HG02885 (cell line): ENCODE measurements around the gene MIR17HG.
A peak's percentile ranks its signal among the peaks of the same experiment; 100 is the strongest.
"Not testable (repeated sequence)": the region's sequence is repeated elsewhere in the genome, so short reads cannot be mapped to it uniquely, and the experiment has no call there.

ENCODE experiments used
- ATAC-seq: cut with Tn5 transposase; IDR thresholded peaks from one replicate; pipeline ENCODE4 v1.9.1; 2021; ENCODE audit warnings: mild to moderate bottlenecking; ENCODE audit not compliant: unreplicated experiment, poor library complexity

Gene MIR17HG

DNA sequence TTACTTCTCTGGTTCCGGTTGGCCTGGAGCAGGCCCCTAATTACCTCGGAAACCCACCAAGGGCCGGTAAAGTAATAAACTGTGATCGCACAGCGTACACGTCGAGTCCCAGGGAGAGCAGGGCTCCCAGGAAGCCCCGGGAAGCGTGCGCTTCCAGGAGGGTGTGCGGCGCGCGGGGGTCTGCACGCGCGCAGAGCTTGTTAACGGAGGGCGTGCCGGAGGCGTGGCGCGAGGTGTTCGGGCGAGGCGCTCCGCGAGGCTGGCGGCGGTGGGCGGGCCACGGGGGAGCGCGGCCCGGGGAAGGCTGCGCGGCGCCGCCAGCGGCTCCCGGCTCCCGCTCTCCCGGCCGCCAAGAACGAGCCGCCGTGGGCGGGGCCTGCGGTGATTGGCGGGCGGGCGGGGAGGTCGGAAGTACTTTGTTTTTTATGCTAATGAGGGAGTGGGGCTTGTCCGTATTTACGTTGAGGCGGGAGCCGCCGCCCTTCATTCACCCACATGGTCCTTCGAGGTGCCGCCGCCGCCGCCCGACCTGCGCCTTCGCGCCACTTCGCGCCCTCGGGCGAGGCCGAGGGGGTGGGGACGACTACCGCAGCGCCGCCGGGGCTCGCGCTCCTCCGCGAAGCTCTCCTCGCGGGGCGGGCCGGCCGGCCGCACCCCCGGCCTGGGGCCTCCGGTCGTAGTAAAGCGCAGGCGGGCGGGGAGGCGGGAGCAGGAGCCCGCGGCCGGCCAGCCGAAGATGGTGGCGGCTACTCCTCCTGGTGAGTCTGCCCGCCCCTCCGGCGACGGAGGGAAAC lies at the start of gene MIR17HG:
Gene MIR17HG, plus strand, starts transcription at position 486 of the 794 bp plus-strand sequence.
- ATAC-seq, result peak; percentile 59

DNA sequence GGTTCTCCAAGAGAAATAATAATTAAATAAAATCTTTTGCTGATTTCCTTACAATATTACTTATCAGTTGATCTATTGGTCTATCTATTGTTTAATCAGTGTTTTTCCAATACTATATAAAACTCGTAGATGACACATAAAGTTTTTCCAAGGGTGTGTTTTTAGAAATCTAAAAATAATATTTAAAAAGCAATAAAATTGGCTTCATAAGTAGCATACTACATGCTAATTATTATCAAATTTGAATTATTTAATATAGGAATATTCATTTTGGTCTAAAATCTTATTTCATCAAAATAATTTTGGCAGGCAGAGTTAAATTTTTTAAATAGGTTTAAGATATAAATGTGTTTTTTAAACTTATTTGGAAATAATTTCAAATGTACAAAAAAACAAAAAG lies 49.4 kb upstream of the MIR17HG start:
- ATAC-seq, result no peak

DNA sequence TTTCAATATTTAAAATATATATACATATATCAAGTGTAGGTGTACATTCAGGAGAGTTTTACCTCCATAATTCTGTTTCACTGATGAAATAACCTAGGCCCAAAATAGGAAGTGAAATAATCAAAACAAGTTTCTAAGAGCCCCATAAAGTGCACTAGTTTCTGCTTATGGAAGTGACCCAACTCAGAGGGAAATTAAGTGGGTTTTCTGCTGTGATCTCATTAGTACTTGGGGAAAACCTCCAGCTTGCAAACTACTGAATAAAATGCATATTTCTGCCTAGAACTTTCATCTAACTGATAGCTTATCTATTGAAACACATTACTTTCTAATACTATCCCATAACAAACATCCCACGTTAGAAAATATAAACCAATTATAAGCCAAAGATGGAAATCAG lies 45.4 kb upstream of the MIR17HG start:
- ATAC-seq, result peak; percentile 93

DNA sequence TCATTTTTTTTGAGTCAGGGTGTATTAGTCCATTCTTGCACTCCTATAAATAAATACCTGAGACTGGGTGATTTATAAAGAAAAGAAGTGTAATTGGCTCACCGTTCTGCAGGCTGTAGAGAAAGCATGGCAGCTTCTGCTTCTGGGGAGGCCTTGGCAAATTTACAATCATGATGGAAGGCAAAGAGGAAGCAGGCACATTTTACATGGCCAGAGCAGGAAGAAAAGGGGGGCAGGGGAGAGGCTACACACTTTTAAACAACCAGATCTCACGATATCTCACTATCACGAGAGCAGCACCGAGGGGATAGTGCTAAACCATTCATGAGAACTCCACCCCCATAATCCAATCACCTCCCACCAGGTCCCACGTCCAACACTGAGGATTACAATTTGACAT lies 44.5 kb upstream of the MIR17HG start:
- no peak for ATAC-seq

DNA sequence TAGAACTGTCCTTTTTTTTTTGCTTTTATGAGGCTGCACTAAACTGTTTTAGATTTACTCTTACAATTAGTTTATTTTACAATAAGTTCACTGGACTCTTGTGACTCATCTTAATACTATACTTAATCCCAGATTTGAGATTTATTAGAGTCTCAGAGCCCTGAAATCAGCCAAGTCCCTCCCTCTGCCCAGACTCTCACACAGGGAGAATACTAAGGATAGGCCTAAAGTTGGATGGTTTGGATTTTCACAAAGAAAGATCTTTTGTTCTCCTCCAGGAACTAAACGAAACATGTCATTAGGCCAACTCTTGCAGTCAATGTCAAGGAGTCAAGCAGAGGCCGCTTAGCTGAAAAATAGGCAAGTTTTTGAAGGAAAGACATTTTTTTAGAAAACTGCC lies 42.7 kb upstream of the MIR17HG start:
- no peak for ATAC-seq

DNA sequence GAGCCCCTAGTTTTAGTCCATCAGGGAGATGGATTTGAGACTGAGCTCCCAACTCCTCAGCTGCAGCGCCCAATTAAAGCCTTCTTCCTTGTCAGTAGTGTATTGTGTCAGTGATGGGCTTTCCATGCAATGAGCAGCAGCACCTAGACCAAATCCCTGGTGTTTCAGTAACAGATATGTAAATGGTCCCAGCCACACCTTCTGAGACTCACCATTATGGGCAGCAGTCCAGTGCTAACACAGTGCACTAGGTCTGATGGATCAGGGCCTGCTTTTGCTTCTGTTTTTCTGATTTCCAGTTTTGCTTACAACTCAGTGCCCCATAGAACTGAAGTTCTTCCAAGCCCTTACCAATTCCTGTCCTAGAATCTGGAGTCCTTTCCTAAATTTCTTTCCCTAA lies 41.8 kb upstream of the MIR17HG start:
- no peak for ATAC-seq

DNA sequence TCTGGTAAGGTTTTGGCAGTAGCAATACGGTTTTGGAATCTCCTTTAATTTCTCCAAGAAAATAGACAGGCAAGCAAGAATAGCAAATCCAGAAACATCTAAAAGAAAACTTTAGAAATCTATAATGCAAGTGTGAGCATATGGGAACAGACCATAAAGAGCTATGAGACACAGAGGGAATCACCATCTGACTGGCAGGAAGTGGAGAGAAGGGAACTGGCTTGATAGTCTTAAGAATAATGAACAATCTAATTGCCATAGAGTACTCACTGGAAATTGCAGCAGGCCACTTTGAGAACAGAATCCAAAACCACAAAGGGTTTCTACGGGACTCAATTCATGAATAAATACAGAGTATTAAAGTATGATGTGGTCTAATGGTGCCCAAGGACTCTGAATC lies 39.6 kb upstream of the MIR17HG start:
- ATAC-seq, result no peak

DNA sequence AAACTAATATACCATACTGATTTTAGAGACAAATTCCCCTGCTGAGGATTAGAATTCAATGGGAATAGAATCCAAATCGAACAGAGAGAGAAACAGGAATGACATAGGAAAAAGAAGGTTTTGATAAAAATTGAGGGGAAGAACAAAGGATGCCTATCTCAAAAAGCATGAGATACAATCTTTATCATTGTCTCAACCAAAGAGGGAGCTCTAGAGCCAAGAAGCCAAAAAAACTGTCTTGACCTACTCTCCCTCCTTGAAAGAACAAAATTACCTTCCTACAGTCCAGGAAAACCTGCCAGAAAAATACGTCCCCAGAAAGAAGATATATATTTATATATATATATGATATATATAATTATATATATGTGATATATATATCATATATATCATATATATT lies 39.2 kb upstream of the MIR17HG start:
- peak; percentile 42 for ATAC-seq

DNA sequence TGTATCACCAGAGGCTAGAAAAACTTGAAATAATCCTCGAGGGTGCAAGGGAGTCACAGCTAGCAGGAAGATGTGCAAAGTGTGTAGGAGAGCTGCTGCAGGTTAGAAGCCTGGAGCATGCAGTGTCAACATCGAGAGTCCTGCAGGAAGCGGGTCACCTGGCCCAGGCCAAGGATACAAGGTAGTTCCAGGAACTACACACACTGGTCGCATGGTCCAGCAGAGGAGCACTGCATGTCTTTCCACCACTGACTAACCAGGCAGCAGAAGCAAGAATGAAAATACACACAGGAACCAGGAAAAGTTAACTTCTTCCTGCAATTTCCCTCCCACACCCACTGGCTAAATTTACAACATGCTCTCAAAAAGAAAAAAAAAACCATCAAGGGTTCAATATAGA lies 36.0 kb upstream of the MIR17HG start:
- ATAC-seq, result no peak

DNA sequence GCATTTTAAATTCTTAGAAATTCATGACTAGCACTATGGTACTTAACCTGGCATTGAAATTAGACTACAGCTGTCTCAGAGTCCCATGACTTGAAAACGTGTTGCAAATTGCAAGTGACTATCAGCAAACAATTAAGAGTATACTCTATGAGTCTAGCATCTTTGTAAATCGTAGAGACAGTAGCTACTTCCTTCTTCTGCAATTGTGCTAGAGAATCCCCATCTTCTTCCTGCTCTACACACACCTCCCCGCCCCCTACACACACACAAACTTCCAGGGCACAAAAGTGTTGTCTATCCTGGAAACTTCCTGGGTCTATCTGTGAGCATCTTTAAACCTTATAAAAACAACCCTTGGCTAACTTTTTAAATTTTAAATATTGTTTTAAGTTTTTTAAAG lies 35.2 kb upstream of the MIR17HG start:
- ATAC-seq, result peak; percentile 43

DNA sequence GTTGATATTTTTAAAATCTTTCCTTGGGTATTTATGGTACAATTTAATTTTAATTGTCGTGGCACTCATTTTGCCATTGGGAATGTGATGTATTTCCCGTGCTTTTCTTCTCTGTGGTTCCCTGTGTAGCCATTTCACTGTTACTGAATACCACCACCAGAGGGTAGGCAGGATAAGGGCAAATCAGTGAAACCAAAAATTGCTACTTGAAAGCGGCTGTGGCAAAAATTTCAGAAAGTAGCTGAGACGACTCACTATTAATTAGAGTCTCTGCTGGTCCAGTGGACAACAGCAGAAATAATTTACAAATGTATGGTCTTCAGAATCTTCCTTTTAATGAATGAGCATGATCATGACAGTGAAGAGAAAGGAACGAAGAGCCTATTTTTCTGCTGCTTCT lies 34.4 kb upstream of the MIR17HG start:
- peak; percentile 85 for ATAC-seq

DNA sequence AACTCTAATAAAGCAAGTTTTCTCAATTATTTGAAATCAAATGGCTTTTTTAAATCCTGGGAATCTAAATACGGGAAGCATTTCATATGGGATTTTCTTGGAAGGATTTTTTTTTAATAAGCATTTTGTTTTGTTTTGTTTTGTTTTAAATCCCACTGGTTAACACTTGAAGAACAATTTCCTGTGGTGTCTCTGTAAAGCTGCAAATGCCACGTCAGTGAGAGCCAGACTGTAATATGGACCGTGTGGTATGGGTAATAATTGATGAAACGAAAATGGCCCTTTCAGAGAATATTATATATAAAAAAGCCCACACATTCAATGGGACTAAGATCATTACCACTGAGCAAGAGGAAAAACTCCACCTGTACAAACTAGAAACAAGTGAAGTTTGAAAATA lies 33.9 kb upstream of the MIR17HG start:
- ATAC-seq, result peak; percentile 48

DNA sequence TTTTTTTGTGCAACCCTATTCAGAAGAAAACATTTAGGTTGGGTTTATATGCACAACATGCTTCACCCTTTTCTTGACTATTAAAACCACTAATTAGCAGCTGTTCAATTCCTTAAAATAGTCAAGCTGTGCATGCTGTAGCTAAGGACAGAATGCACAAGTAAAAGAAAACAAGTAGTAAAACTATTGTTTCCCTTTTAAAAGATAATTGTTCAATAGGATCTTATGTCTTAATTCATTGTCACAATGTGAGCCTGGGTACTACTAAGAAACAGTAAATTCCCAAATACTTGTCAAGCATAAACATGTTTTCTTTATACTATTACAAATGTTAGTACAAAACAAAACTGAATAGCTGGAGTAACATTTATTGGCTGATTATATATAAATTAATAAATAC lies 32.6 kb upstream of the MIR17HG start:
- no peak for ATAC-seq

DNA sequence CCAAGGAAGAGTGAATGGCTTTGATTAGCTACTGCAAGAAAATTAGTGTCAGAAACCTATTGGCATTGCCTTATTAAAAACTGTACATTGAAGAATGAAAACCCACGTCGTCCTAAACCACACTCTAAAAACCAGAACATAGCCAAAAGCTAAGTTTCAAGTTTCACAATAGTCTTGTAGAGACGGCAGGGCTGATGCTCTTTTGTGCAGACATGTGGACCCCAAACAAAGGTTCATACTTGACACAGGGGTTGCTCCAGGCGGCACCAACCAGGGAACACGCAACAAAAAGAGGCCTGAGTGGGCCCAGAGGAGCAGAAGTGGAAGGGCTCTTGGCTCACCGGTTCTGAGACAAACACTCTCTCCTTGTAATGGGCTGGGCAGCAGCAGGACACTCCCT lies 28.6 kb upstream of the MIR17HG start:
- ATAC-seq, result peak; percentile 60

DNA sequence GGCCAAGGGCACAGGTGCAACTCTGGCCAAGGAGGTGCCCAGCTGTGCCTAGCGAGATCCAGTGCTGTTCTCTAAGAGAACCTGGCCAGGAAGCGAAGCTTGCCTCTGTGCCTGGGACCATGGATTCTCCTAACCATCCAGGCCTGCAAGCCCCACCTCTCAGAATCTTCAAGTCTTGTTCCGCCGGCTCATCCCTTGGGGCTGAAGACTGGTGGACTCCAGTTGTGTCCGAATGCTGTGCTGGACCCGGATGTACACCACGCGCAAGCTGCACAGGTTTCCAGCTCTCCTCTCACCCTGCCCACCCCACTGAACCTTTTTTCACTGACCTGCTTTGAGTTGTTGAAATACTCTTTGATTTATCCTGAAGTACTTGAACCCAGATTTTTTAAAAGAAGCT lies 27.5 kb upstream of the MIR17HG start:
- ATAC-seq, result no peak

DNA sequence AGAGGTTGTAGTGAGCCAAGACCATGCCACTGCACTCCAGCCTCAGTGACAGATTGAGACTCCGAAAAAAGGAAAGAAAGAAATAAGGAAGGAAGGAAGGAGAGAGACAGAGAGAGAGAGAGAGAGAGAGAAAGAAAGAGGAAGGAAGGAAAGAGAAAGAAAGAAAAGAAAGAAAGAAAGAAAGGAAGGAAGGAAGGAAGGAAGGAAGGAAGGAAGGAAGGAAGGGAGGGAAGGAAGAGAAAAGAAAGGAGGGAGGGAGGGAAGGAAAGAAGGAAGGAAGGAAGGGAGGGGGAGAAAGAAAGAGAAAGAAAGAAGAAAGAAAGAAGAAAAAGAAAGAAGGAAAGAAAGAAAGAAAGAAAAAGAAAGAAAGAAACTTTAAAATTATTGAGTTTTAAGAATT lies 26.5 kb upstream of the MIR17HG start:
- not testable (repeated sequence) for ATAC-seq

DNA sequence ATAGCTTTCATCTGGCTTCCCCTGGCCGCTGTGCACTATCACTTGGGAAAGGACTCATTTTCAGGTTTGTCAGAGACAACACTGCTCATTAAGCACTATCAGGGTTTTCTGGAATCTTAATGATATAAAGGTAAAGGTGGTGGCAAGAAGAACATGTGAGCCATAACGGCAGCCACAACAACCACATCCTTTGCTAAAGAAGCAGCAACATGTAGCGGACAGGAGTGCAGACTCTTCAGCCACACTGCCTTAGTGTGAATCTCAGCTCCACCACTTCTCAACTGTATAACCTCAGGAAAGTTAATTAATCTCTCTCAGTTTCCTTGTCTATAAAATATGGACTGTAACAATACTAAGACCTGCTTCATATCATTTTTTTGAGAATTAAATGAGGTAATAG lies 24.1 kb upstream of the MIR17HG start:
- peak; percentile 63 for ATAC-seq

DNA sequence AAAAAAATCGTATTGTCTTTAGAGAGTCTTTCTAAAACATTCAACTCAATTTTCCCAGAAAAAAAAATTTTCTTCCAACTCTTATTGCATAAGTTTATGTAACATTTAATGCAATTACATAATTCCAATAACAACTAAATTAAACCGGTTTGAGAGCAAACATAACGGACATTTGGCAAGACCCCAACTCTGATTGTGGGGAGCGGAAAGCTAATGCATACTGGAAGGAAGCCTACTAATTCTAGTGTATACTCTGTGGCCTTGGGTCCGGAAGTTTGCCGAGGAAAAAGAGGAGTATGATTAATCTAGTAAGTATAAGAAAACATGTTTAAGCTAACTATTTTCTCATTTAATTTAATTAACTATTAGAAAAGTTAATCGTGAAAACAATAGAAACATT lies 21.3 kb upstream of the MIR17HG start:
- ATAC-seq, result no peak

DNA sequence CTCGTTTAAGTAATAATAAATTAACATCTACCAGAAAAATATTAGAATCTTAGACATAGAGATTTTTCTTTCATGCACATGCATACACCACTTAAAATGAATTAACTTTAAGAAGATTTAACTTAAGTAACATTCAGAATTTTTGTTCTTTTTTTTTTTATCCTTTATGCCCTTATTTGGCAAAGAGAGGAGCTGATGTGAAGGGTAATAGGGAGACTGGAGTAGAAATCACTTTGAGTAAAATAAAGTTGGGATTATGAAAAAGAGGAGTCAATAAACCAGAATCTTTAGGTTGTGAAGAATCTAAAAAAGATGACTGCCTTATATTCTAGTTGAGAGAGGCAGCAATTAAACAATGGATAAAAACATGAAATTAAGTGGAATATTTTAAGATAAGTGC lies 18.8 kb upstream of the MIR17HG start:
- ATAC-seq, result no peak

DNA sequence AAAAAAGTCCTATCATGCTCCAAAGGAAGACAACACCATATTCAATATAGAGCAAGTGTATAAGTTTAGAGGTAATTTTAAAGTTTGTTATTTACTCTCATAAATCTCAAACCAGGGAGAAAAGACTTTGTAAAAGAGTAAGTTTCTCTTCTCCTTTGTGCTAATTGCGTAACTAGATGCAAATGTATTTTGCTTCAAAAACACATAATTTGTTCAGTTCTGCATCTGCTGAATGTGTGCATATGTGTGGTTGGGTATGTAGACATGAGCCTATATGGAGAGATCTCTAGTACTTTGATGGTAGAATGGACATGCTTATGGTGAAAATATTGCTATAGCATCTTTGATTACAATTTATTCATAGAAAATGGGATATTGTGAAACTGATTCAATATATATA lies 17.8 kb upstream of the MIR17HG start:
- no peak for ATAC-seq

DNA sequence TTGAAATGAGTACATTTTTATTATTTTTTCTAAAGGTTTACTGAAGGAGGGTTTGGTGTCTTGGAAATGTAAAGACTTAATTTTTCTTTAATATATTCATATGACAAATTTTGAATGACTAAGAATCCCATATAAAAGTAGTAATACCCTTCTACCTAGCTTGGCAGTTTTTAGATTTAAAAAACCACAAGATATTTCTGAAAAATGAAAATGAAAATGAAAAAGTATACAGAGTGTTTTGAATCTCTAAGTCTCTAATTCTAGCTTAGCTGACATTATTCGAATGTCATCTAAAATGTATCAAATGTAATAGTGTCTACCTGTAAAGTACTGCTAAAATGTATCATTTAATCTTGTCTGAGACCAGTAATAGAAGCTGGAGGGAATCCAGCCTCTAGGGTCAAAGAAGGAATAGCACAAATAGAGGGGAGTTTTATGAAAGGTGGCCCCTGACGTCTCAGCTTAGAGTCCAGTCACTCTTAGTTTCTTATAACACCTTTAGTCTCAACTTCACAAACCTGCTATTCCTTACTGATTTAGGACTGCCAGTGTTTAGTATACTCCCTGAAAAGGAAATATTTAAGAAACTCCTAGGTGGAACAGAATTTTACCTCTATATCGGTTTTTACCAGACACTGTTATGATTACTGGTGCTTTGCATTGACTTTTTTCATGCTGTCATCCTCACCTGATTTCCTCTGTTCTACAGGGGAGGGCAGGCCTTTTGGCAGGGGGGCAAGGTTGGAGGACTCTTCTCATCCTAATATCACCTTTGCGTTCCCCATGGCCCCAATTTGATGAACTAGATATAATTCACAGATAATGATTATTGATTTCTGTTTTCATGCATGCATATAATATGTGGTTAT lies 16.2 kb upstream of the MIR17HG start:
- peak; percentile 85 for ATAC-seq

DNA sequence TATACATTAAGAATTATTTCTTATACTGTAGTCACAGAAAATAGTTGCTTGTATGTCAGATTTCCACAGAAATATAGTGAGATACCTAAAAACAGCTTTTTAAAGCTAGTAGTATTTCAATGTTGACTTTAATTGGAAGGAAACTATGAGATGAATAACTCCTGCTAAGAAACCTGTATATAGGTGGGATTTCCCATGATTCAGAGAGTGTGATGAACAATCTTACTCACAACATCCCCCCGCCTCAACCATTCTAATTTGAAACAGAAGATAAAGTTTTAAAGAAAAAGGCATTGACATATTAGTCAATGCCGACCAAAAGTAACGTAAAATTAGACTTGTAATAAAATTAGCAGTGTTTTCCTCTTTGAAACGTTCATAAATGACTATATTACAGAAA lies 1.4 kb upstream of the MIR17HG start:
- no peak for ATAC-seq
